Transverse colon (tissue), 3 donors: ENCODE data around the gene STK32A.

Source experiments
- EP300 ChIP-seq: sonication (generic); formaldehyde crosslinking; IDR thresholded peaks from one replicate; pipeline ENCODE4 v1.6.1; 2017; ENCODE audit warnings: antibody characterized with exemption, low read depth
- POLR2AphosphoS5 ChIP-seq, 3 donors: sonication (generic); formaldehyde crosslinking; IDR thresholded peaks; one replicate each; pipeline ENCODE4 v1.6.1; 2016; ENCODE audit warnings: antibody characterized with exemption in 3 of 3

DNA sequence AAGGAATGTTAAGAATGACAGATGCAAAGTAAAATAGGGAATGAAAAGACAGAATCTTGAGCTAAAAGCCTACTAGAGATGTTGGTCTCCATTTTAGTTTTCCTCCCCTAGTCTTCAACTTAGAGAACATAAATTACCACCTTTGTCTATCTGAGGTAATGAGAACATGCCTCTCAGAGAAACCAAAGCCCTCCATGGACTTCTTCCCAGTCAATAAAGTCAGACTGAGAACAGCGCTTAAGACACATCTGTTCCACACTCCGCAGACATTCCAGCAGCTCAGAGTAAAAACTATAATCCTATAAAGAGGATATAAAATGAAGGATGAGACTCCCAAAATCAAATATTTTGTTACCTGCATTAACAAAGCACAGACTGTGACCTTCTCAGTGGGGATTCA, 195.8 kb downstream of the STK32A start:
- TF ChIP-seq POLR2AphosphoS5 (IDR thresholded peaks at IDR 0.05), result no peak
- TF ChIP-seq EP300, result no peak
